Measurements from ENCODE around the gene DCUN1D4. TPM values are rescaled to one million over a fixed set of nuclear protein-coding genes. Genes with fewer than 3 reads are reported as not detected.

DCUN1D4 gene
- total RNA-seq, 2 donors from 2014 or later, result 42.0 to 51.5 TPM

GRCh38 chr4:51870441-51871188 lies 27.7 kb downstream of the DCUN1D4 start:
- no peak overlapping the region for H3K4me3 ChIP-seq (ENCODE audit: low read length)
- Mint-ChIP-seq H3K27ac (no peak overlapping the region), H3K36me3 (ENCODE audit: low read depth) (peaks cover 60% of the 10 kb centered on the region), H3K9me3 (no peaks in the 10 kb centered on the region), H3K4me3 (no peak overlapping the region), H3K27me3 (ENCODE audit: insufficient read depth) (no peaks in the 10 kb centered on the region), H3K4me1 (no peaks in the 10 kb centered on the region)
- TF ChIP-seq, protein P1, sequence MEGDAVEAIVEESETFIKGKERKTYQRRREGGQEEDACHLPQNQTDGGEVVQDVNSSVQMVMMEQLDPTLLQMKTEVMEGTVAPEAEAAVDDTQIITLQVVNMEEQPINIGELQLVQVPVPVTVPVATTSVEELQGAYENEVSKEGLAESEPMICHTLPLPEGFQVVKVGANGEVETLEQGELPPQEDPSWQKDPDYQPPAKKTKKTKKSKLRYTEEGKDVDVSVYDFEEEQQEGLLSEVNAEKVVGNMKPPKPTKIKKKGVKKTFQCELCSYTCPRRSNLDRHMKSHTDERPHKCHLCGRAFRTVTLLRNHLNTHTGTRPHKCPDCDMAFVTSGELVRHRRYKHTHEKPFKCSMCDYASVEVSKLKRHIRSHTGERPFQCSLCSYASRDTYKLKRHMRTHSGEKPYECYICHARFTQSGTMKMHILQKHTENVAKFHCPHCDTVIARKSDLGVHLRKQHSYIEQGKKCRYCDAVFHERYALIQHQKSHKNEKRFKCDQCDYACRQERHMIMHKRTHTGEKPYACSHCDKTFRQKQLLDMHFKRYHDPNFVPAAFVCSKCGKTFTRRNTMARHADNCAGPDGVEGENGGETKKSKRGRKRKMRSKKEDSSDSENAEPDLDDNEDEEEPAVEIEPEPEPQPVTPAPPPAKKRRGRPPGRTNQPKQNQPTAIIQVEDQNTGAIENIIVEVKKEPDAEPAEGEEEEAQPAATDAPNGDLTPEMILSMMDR (conservative IDR thresholded peaks at IDR 0.05), result no peak
- 99 to 100% methylated on average over 2 of the region's 3 CpGs for WGBS, 2 experiments (ENCODE audit: insufficient coverage in 1 of 2, insufficient read length in 1 of 2)
- H3K27ac ChIP-seq (ENCODE audit: low read depth, low read length), result no peak overlapping the region
- peaks cover 67% of the 10 kb centered on the region for H3K36me3 ChIP-seq (ENCODE audit: control insufficient read depth, insufficient read depth, low read length)
- H3K4me1 ChIP-seq (ENCODE audit: control insufficient read depth, insufficient read depth, low read length), result no peaks in the 10 kb centered on the region
- no peak for DNase-seq
- no peaks in the 10 kb centered on the region for H3K9me3 ChIP-seq (ENCODE audit: control insufficient read depth, low read length)
- H3K9ac ChIP-seq (ENCODE audit: extremely low read depth, low read length, poor library complexity, severe bottlenecking), result no peak overlapping the region
- no peaks in the 10 kb centered on the region for H3K27me3 ChIP-seq (ENCODE audit: control insufficient read depth, insufficient read depth, low read length, poor library complexity, severe bottlenecking)

GRCh38 chr4:51872283-51872997 lies 29.5 kb downstream of the DCUN1D4 start:
- no peak overlapping the region for H3K9ac ChIP-seq (ENCODE audit: extremely low read depth, low read length, poor library complexity, severe bottlenecking)
- Mint-ChIP-seq H3K27me3 (ENCODE audit: insufficient read depth) (no peaks in the 10 kb centered on the region), H3K27ac (no peak overlapping the region), H3K9me3 (no peaks in the 10 kb centered on the region), H3K4me3 (no peak overlapping the region), H3K36me3 (ENCODE audit: low read depth) (peaks cover 55% of the 10 kb centered on the region), H3K4me1 (no peaks in the 10 kb centered on the region)
- H3K4me3 ChIP-seq (ENCODE audit: low read length), result no peak overlapping the region
- no peak overlapping the region for H3K27ac ChIP-seq (ENCODE audit: low read depth, low read length)
- no peak for DNase-seq
- H3K36me3 ChIP-seq (ENCODE audit: control insufficient read depth, insufficient read depth, low read length), result peaks cover 60% of the 10 kb centered on the region
- no peaks in the 10 kb centered on the region for H3K4me1 ChIP-seq (ENCODE audit: control insufficient read depth, insufficient read depth, low read length)
- H3K27me3 ChIP-seq (ENCODE audit: control insufficient read depth, insufficient read depth, low read length, poor library complexity, severe bottlenecking), result no peaks in the 10 kb centered on the region
- 94 to 98% methylated on average over 7 to 9 of the region's 9 CpGs for WGBS, 2 experiments (ENCODE audit: insufficient coverage in 1 of 2, insufficient read length in 1 of 2)
- TF ChIP-seq, protein P1 (conservative IDR thresholded peaks at IDR 0.05), result no peak
- no peaks in the 10 kb centered on the region for H3K9me3 ChIP-seq (ENCODE audit: control insufficient read depth, low read length)

GRCh38 chr4:51874551-51874950 lies 31.6 kb downstream of the DCUN1D4 start:
- H3K36me3 Mint-ChIP-seq (ENCODE audit: low read depth), result peaks cover 65% of the 10 kb centered on the region
- H3K4me3 Mint-ChIP-seq, result no peak overlapping the region
- no peak overlapping the region for H3K27ac ChIP-seq (ENCODE audit: low read depth, low read length)
- no peak overlapping the region for H3K4me3 ChIP-seq (ENCODE audit: low read length)
- H3K4me1 ChIP-seq (ENCODE audit: control insufficient read depth, insufficient read depth, low read length), result no peaks in the 10 kb centered on the region
- 89 to 91% methylated on average over 4 to 6 of the region's 6 CpGs for WGBS, 2 experiments (ENCODE audit: insufficient coverage in 1 of 2, insufficient read length in 1 of 2)
- TF ChIP-seq, protein P1 (conservative IDR thresholded peaks at IDR 0.05), result no peak
- H3K27me3 Mint-ChIP-seq (ENCODE audit: insufficient read depth), result no peaks in the 10 kb centered on the region
- no peak overlapping the region for H3K27ac Mint-ChIP-seq
- H3K9me3 ChIP-seq (ENCODE audit: control insufficient read depth, low read length), result no peaks in the 10 kb centered on the region
- H3K27me3 ChIP-seq (ENCODE audit: control insufficient read depth, insufficient read depth, low read length, poor library complexity, severe bottlenecking), result no peaks in the 10 kb centered on the region
- no peak overlapping the region for H3K9ac ChIP-seq (ENCODE audit: extremely low read depth, low read length, poor library complexity, severe bottlenecking)
- no peaks in the 10 kb centered on the region for H3K9me3 Mint-ChIP-seq
- H3K36me3 ChIP-seq (ENCODE audit: control insufficient read depth, insufficient read depth, low read length), result peaks cover 72% of the 10 kb centered on the region
- H3K4me1 Mint-ChIP-seq, result peaks cover 4% of the 10 kb centered on the region
- DNase-seq, result no peak
